HepG2 (cell line): Measurements from ENCODE around the gene HTR1D. TPM values are rescaled to one million over a fixed set of nuclear protein-coding genes. Genes with fewer than 3 reads are reported as not detected.

Experiments
- CEBPB ChIP-seq: IDR thresholded peaks from 2 replicates; pipeline ENCODE4 v1.6.1; 2011; ENCODE audit warnings: low read depth, low read length, improper control_type of control experiment, borderline replicate concordance
- CEBPG ChIP-seq: IDR thresholded peaks from 2 replicates; pipeline ENCODE4 v1.6.1; 2016
- EZH2 ChIP-seq: conservative IDR thresholded peaks from 2 replicates; pipeline ENCODE4 v1.6.1; 2012; ENCODE audit warnings: mild to moderate bottlenecking, low read depth, low read length, moderate library complexity
- HDAC2 ChIP-seq: sonication (generic); formaldehyde crosslinking; IDR thresholded peaks from 2 replicates; pipeline ENCODE4 v1.4.0; 2020; ENCODE audit warnings: missing genetic modification reagents
- KDM5B ChIP-seq: sonication (generic); formaldehyde crosslinking; IDR thresholded peaks from 2 replicates; pipeline ENCODE4 v1.4.0; 2020; ENCODE audit warnings: missing genetic modification reagents, mild to moderate bottlenecking, borderline replicate concordance
- LCORL ChIP-seq, 2 experiments: fragments of 450-650 bp in 1 of 2; sonication (generic) in 1 of 2; formaldehyde crosslinking in 1 of 2; IDR thresholded peaks; 2 replicates each; pipeline versions ENCODE4 v1.5.0 to v1.6.1; 2017 to 2020; ENCODE audit warnings: antibody characterized with exemption in 1 of 2, missing genetic modification reagents in 1 of 2
- MEF2D ChIP-seq: sonication (generic); formaldehyde crosslinking; IDR thresholded peaks from 2 replicates; pipeline ENCODE4 v1.5.1; 2020; ENCODE audit warnings: mild to moderate bottlenecking, missing genetic modification reagents
- NONO ChIP-seq, 2 experiments: fragments of 450-650 bp in 1 of 2; sonication (generic) in 1 of 2; formaldehyde crosslinking in 1 of 2; IDR thresholded peaks in 1 of 2; conservative IDR thresholded peaks in 1 of 2; 2 replicates each; pipeline versions ENCODE4 v1.6.1 to v1.8.0; 2017 to 2022; ENCODE audit warnings: mild to moderate bottlenecking in 1 of 2, missing genetic modification reagents in 1 of 2, moderate library complexity in 1 of 2
- PRDM15 ChIP-seq: sonication (generic); formaldehyde crosslinking; IDR thresholded peaks from 2 replicates; pipeline ENCODE4 v1.4.0; 2020; ENCODE audit warnings: missing genetic modification reagents
- RXRA ChIP-seq: sonication (generic); formaldehyde crosslinking; IDR thresholded peaks from 2 replicates; pipeline ENCODE4 v1.5.1; 2020; ENCODE audit warnings: missing genetic modification reagents
- TFE3 ChIP-seq: IDR thresholded peaks from 2 replicates; pipeline ENCODE4 v1.6.1; 2016
- YY1 ChIP-seq: IDR thresholded peaks from 2 replicates; pipeline ENCODE4 v1.6.1; 2011; ENCODE audit warnings: low read length, low read depth, moderate library complexity, mild to moderate bottlenecking; ENCODE audit not compliant: insufficient read depth, insufficient replicate concordance
- ZFP36 ChIP-seq: fragments of 150-350 bp; IDR thresholded peaks from 2 replicates; pipeline ENCODE4 v1.6.1; 2018; ENCODE audit warnings: borderline replicate concordance, low read length, low read depth; ENCODE audit not compliant: partially characterized antibody
- ZFP91 ChIP-seq: sonication (generic); formaldehyde crosslinking; IDR thresholded peaks from 2 replicates; pipeline ENCODE4 v1.9.0; 2022; ENCODE audit warnings: missing genetic modification reagents, mild to moderate bottlenecking, borderline replicate concordance
- ZNF251 ChIP-seq: sonication (generic); formaldehyde crosslinking; IDR thresholded peaks from 2 replicates; pipeline ENCODE4 v1.9.0; 2021; ENCODE audit warnings: mild to moderate bottlenecking, missing genetic modification reagents
- ZNF687 ChIP-seq: sonication (generic); formaldehyde crosslinking; IDR thresholded peaks from 2 replicates; pipeline ENCODE4 v1.5.1; 2020; ENCODE audit warnings: mild to moderate bottlenecking, missing genetic modification reagents, moderate library complexity
- ZNF720 ChIP-seq: sonication (generic); formaldehyde crosslinking; IDR thresholded peaks from 2 replicates; pipeline ENCODE4 v1.4.0; 2020; ENCODE audit warnings: missing genetic modification reagents
- polyA plus RNA-seq, 8 experiments: library from polyadenylated mRNA; depleted of rRNA in 3 of 8; stranded (reverse) in 7 of 8; unstranded in 1 of 8; fragments of >200 nt; fragmentation: Illumina TruSeq in 4 of 8; extraction: Trizol in 4 of 8; gene quantifications; 2 replicates each; pipeline versions ENCODE4 v1.2.1 to v1.2.3, GENCODE V29; 2011 to 2016; ENCODE audit warnings: low read depth in 4 of 8, missing spikeins in 1 of 8, mixed read lengths in 1 of 8; ENCODE audit not compliant: insufficient read depth in 1 of 8
- total RNA-seq, 5 experiments: library from RNA; depleted of rRNA; stranded (reverse); fragments of >200 nt; fragmentation: Illumina TruSeq; extraction: Trizol; gene quantifications; 2 replicates each; pipeline ENCODE4 v1.2.3, GENCODE V29; 2016; ENCODE audit warnings: low read depth in 1 of 5

The HTR1D gene
- total and polyA plus RNA-seq, 2 of the 13 experiments (the other 11 are each of a cell fraction or from before 2014, with no cell fraction given) = 0.04 to 0.07 TPM

- TF ChIP-seq YY1 (peak; percentile 69), ZNF720 (CRISPR knock-in tag) (no peak), TFE3 (CRISPR knock-in tag) (no peak), RXRA (0 out of 2 replicates have a peak, but pooled peaks have one; percentile 28), ZNF687 (CRISPR knock-in tag) (peak; percentile 58), NONO (IDR thresholded peaks at IDR 0.05) (no peak), NONO (CRISPR knock-in tag; conservative IDR thresholded peaks at IDR 0.05) (no peak), HDAC2 (CRISPR knock-in tag) (no peak), CEBPB (no peak), MEF2D (0 out of 2 replicates have a peak, but pooled peaks have one; percentile 28), KDM5B (CRISPR knock-in tag) (peak; percentile 49; the same call in 1 of the 2 replicates), ZNF251 (CRISPR knock-in tag) (no peak), LCORL (IDR thresholded peaks at IDR 0.05) (no peak), LCORL (CRISPR knock-in tag; IDR thresholded peaks at IDR 0.05) (peak; percentile 30; the same call in 1 of the 2 replicates), CEBPG (CRISPR knock-in tag) (0 out of 2 replicates have a peak, but pooled peaks have one; percentile 6), ZFP91 (peak; percentile 45; the same call in 1 of the 2 replicates), PRDM15 (CRISPR knock-in tag) (0 out of 2 replicates have a peak, but pooled peaks have one; percentile 37), ZFP36 (no peak), EZH2 (no peak)
These were observed 49.8 kb downstream of the HTR1D start (continued) for GRCh38 chr1:23167353-23168078.
